Glomerular visceral epithelial cell (primary cell): Measurements from ENCODE around the gene IFNA5.
A peak's percentile ranks its signal among the peaks of the same experiment; 100 is the strongest.

Source experiments
- DNase-seq: peaks from one replicate; pipeline ENCODE4 v3.0.0-alpha.2; 2016; ENCODE audit errors: extremely low spot score

IFNA5 gene

GRCh38 chr9:21305213-21305612 is at the start of gene IFNA5:
Gene IFNA5, minus strand, starts transcription at chr9:21305313. Its CDS starts 57 bp downstream, at chr9:21305256.
- no peak for DNase-seq

GRCh38 chr9:21350787-21351186 is 45.7 kb upstream of the IFNA5 start, which contains the start of gene IFNA6:
Gene IFNA6, minus strand, starts transcription at chr9:21350887. Its CDS starts 0 bp downstream, at chr9:21350887.
- no peak for DNase-seq

GRCh38 chr9:21348430-21348970 is 43.4 kb upstream of the IFNA5 start:
- no peak for DNase-seq

GRCh38 chr9:21340735-21341134 is 35.6 kb upstream of the IFNA5 start:
- no peak for DNase-seq

GRCh38 chr9:21336457-21336856 is 31.3 kb upstream of the IFNA5 start:
- no peak for DNase-seq

- DNase-seq: peak; percentile 94
These were observed 29.9 kb upstream of the IFNA5 start, which contains the start of gene KLHL9 for GRCh38 chr9:21334701-21335632. Gene KLHL9, minus strand, starts transcription at chr9:21335404. Its CDS starts 545 bp downstream, at chr9:21334859.

- no peak for DNase-seq
These were observed 28.1 kb upstream of the IFNA5 start for GRCh38 chr9:21333226-21333625.

GRCh38 chr9:21331676-21332402 is 26.7 kb upstream of the IFNA5 start:
- no peak for DNase-seq

- peak; percentile 47 for DNase-seq
These were observed 21.5 kb upstream of the IFNA5 start for GRCh38 chr9:21326526-21327139.

- DNase-seq: no peak
These were observed 18.9 kb upstream of the IFNA5 start for GRCh38 chr9:21324047-21324446.

- DNase-seq: no peak
These were observed 17.9 kb upstream of the IFNA5 start for GRCh38 chr9:21322911-21323461.

GRCh38 chr9:21320465-21320864 is 15.4 kb upstream of the IFNA5 start:
- no peak for DNase-seq

- DNase-seq: peak; percentile 48
These were observed 13.1 kb upstream of the IFNA5 start for GRCh38 chr9:21317956-21318923.

- no peak for DNase-seq
These were observed 11.7 kb upstream of the IFNA5 start for GRCh38 chr9:21316860-21317259.

GRCh38 chr9:21316032-21316842 is 11.1 kb upstream of the IFNA5 start:
- DNase-seq: no peak

- DNase-seq: no peak
These were observed 9.0 kb upstream of the IFNA5 start for GRCh38 chr9:21314152-21314551.

- no peak for DNase-seq
These were observed 6.8 kb upstream of the IFNA5 start for GRCh38 chr9:21311889-21312288.

GRCh38 chr9:21295992-21296391 is 9.1 kb downstream of the IFNA5 start:
- no peak for DNase-seq

- DNase-seq: no peak
These were observed 10.1 kb downstream of the IFNA5 start for GRCh38 chr9:21294904-21295538.
